KG1 (cell line): ENCODE results near the gene GALNT18.

Experiments
- DNase-seq: peaks from one replicate; lab custom pipeline; 2025; lab: John Stamatoyannopoulos, UW

Gene GALNT18

GRCh38 chr11:11531131-11531908 lies 90.5 kb downstream of the GALNT18 start:
- DNase-seq = no peak

- DNase-seq = no peak
These were observed 92.8 kb downstream of the GALNT18 start for GRCh38 chr11:11528986-11529385.

GRCh38 chr11:11525283-11525682 lies 96.5 kb downstream of the GALNT18 start:
- no peak for DNase-seq

- DNase-seq = no peak
These were observed 97.3 kb downstream of the GALNT18 start for GRCh38 chr11:11524436-11525061.

GRCh38 chr11:11522591-11522990 lies 99.2 kb downstream of the GALNT18 start:
- DNase-seq = no peak

GRCh38 chr11:11521306-11522002 lies 100.4 kb downstream of the GALNT18 start:
- no peak for DNase-seq

- no peak for DNase-seq
These were observed 101.4 kb downstream of the GALNT18 start for GRCh38 chr11:11520231-11521015.

- no peak for DNase-seq
These were observed 102.6 kb downstream of the GALNT18 start for GRCh38 chr11:11519184-11519583.

GRCh38 chr11:11514246-11514645 lies 107.6 kb downstream of the GALNT18 start:
- no peak for DNase-seq

- DNase-seq = no peak
These were observed 108.4 kb downstream of the GALNT18 start for GRCh38 chr11:11513422-11513821.

- no peak for DNase-seq
These were observed 108.9 kb downstream of the GALNT18 start for GRCh38 chr11:11512929-11513328.

- DNase-seq = no peak
These were observed 109.3 kb downstream of the GALNT18 start for GRCh38 chr11:11512502-11512901.

- DNase-seq = no peak
These were observed 109.7 kb downstream of the GALNT18 start for GRCh38 chr11:11512090-11512489.

- DNase-seq = no peak
These were observed 110.9 kb downstream of the GALNT18 start for GRCh38 chr11:11510939-11511338.

GRCh38 chr11:11505692-11506091 lies 116.1 kb downstream of the GALNT18 start:
- DNase-seq = no peak

GRCh38 chr11:11505190-11505589 lies 116.6 kb downstream of the GALNT18 start:
- no peak for DNase-seq

- DNase-seq = no peak
These were observed 117.7 kb downstream of the GALNT18 start for GRCh38 chr11:11504071-11504470.

GRCh38 chr11:11502263-11502861 lies 119.4 kb downstream of the GALNT18 start:
- DNase-seq = no peak

- DNase-seq = no peak
These were observed 120.1 kb downstream of the GALNT18 start for GRCh38 chr11:11501546-11502262.

GRCh38 chr11:11500744-11501487 lies 120.9 kb downstream of the GALNT18 start:
- DNase-seq = no peak
